Dedifferentiated amniotic fluid mesenchymal stem cell (primary cell): ENCODE measurements around the gene B9D2.
"Not testable (repeated sequence)": the region's sequence is repeated elsewhere in the genome, so short reads cannot be mapped to it uniquely, and the experiment has no call there.

Source experiments
- DNase-seq: peaks from one replicate; pipeline ENCODE4 v3.0.0-alpha.2; 2016; ENCODE audit errors: extremely low spot score

The B9D2 gene, protein sequence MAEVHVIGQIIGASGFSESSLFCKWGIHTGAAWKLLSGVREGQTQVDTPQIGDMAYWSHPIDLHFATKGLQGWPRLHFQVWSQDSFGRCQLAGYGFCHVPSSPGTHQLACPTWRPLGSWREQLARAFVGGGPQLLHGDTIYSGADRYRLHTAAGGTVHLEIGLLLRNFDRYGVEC

DNA sequence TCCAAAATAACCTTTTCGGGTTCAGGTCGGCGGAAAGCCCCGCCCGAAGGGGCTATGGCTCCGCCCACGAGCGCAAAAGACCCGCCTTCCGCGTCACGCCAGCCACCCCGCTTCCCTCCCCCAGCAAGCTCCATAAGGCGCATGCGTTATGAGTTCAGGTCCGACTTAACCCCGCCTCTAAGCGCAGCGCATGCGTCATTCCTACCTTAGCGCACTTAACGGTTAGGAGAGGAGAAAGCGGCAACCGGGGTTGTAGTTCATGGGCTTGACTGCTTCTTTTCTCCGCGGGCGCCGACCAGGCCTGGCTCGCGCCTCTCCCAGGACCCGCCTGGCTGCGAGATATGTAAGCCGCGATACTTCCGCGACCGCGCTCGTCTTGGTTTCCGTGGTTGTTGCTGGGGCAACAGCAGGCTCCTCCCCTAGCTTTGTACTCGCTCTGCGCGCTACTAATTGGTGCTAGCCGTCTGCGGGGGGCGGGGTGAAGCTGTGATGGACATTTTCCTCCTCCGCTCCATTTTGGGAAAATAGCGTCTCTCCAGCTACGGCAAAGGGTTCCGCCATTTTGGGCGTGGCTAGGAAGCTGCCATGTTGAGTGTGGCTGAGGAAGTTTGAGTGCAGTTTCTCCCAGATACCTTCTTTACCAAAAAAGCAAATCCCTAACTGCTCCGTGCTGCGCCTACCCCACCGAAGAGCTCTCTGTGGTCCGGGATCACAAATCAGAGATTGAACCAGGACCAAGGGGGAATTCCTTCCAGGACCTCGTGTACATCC, at the start of gene B9D2:
Gene B9D2, minus strand, starts transcription at position 397 of the 771 bp plus-strand sequence. CDS start 630 bp downstream, outside the sequence.
- DNase-seq, result peak; percentile 98

- no peak for DNase-seq
Measured at GRCh38 chr19:41412953-41413352, 49.0 kb upstream of the B9D2 start.

- DNase-seq, result no peak
Measured at GRCh38 chr19:41411968-41412265, 48.0 kb upstream of the B9D2 start.

DNA sequence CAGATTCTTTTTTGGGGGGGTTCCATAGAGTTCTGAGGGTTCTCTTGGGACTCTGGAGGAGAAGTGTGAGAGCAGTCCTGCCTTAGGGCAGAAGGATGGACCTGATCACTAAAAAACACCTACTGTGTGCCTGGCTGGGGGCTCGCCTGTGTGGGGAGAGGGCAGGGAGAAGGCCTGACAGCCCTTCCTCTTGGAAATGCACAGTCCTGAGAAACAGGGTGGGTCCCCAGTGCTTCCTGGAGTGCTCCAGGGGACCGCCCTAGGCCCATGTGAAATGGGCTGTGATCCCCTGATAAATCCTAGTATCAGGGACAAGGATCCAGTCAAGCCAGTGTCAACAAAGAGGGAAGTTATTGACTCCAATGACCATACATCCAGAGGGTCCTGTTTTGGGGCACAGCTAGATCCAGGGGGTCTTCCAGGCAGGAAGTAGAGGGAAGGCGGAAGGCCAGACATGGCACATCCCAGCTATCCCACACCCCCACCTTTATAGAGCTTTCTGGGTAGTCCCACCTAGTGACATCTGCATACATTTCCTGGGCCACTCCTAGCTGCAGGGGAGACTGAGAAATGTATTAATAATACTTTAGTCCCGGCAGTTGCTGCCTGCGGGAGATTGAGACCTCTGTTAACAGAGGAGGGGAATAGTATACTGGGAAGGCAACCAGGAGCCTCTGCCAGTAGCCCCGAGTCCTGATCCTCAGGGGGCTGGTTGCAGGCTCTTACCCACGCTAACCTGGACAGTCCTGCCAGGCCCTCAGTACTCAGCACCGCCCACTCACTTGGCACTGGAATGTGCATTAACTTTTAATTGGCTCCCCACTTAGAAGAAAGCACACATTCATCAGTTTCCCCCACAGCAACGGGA, 47.4 kb upstream of the B9D2 start:
- no peak for DNase-seq

GRCh38 chr19:41410336-41411054, 46.5 kb upstream of the B9D2 start:
- DNase-seq, result no peak

GRCh38 chr19:41409288-41409687, 45.3 kb upstream of the B9D2 start:
- DNase-seq, result no peak

DNA sequence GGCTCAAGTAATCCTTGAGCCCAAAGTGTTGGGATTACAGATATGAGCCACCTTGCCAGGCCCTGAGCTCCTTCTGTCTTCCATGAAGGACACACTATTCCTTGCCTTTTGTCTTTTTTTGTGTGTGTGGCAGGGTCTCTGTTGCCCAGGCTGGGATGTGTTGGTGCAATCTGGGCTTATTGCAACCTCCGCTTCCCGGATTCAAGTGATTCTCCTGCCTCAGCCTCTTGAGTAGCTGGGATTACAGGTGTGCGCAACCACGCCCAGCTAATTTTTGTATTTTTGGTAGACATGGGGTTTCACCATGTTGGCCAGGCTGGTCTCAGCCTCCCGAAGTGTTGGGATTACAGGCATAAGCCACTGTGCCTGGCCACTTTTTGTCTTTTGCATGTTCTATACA, 44.9 kb upstream of the B9D2 start:
- DNase-seq, result not testable (repeated sequence)

- DNase-seq, result no peak
Measured at GRCh38 chr19:41408256-41408655, 44.3 kb upstream of the B9D2 start.

GRCh38 chr19:41407271-41407670, 43.3 kb upstream of the B9D2 start:
- DNase-seq, result no peak

- no peak for DNase-seq
Measured at GRCh38 chr19:41405776-41406175, 41.8 kb upstream of the B9D2 start.

- no peak for DNase-seq
Measured at GRCh38 chr19:41403181-41403970, 39.4 kb upstream of the B9D2 start.

GRCh38 chr19:41402010-41402409, 38.1 kb upstream of the B9D2 start:
- DNase-seq, result no peak

DNA sequence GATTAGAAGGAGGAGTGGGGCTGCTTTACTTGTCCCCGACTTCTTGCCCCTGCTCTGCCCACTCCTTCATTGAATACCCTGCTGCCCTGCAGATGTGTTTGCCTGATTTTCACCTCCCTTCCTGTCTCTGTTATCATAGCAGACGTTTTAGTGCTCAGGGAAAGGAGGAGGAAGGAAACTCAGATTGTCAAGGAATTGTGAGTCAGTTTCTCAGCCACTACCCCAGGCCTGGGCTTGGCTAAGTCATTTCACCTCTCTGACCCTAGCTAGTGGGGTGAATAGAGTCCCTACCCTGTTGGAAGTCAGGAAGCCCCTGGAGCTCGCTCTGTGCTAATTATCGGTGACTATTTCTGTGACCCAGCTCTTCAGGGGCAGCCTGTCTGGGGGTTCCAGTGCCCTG, 37.5 kb upstream of the B9D2 start:
- no peak for DNase-seq

GRCh38 chr19:41399525-41399924, 35.6 kb upstream of the B9D2 start:
- DNase-seq, result no peak

DNA sequence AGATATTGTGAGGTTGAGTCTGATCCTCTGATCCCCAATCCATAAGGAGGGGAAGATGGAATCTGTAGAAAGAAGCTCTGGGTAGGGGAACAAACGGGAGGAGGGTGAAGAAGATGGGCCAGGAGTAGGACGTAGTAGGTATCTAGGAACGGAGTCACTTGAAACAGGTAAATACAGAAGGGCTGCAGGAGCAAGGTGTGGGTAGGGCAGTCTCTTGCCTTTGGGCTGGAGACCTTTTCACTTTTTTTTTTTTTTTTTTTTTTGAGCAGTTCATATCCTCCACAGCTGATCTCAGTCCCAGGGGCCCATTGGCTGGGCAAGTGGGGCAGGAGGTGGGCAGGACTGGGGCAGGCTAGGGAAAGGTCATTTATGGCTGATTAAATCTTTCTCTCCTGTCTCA, 35.1 kb upstream of the B9D2 start:
- no peak for DNase-seq

- no peak for DNase-seq
Measured at GRCh38 chr19:41398598-41398997, 34.6 kb upstream of the B9D2 start.

DNA sequence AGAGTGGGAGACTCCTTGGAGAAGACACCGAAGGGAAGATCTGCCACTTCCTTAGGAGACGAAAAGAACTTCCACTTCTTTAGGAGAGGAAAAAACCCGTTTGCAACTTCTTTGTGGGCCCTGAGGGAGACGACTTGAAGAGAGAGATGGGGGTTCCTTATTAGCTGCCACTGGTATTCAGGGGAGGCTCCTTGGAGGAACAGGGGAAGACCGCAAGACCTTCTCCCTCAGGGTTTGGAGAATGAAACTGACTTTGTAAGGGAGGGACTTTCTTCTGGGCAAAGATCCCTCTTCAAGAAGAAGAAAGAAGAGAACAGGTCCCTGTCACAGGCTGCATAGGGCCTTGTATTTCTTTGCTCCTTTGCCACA, 34.1 kb upstream of the B9D2 start:
- DNase-seq, result no peak

DNA sequence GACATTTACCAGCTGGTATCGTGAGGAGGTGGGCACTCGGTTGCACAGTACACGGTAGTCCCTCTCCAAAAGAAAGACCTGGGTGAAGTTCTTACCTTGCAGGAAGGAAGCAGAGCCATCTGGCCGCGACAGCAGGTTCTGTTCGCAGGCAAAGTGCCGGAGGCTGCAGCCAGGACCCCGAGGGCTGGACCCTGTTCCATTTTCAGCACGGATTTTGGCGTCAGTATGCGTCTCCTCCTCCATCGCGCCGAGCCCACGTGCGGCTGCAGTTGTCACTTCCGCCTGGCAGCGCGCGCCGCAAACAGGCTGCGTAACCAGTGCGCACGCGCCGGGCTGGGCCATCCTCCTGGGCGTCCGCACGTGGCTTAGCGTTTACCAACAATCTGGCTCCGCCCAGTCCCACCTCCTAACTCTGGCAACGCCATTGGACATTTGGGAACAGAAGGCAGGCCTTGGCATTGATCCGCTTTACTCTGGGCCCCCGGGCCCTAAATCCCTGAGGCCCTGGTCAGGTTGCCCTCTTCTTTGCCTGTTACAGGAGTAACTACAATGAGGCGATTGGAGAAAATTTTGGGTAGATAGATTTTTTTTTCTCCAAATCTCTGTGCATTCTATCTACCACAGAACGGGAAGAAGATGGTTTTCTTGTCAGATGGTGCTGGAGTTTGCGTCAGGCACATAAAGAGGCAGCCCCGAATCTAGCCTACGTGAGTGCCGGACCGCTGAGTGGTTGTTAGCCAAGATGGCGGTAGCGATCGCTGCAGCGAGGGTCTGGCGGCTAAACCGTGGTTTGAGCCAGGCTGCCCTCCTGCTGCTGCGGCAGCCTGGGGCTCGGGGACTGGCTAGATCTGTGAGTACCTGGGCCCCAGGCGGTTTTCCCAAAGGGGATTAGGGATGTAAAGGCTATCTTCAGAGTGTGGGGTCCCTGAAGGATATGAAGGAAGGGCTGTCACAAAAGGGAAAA, 33.4 kb upstream of the B9D2 start, which contains the start of the genes BCKDHA and EXOSC5:
Gene BCKDHA, plus strand, starts transcription at position 733 of the 964 bp plus-strand sequence. Its CDS starts 10 bp downstream, at position 743.
Gene EXOSC5, minus strand, starts transcription at position 274 of the 964 bp plus-strand sequence. Its CDS starts 31 bp downstream, at position 243.
- DNase-seq, result peak; percentile 100

- DNase-seq, result no peak
Measured at GRCh38 chr19:41395355-41395754, 31.4 kb upstream of the B9D2 start.

DNA sequence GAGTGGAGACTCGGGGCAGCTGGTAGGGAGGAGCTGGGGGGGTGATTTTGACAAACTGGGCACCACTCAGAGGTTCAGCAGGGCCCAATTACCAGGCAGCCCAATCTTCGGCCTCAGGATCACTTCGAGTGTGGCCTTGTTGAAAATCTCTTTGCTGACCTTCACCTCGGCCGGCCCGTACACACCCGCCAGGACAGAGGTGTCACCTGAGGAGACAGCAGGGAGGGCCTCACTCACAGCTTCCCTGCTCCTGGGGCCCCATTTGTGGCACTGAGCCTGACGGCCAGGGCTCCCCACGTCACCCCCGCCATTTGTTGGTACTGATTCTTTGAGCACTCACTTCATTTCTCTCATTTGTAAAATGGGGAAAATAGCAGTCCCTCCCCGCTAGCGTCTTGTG, 28.8 kb upstream of the B9D2 start:
- no peak for DNase-seq
